ENCODE measurements around the gene PFDN4. TPM values are rescaled to one million over a fixed set of nuclear protein-coding genes. Genes with fewer than 3 reads are reported as not detected.
"Not testable (repeated sequence)": the region's sequence is repeated elsewhere in the genome, so short reads cannot be mapped to it uniquely, and the experiment has no call there.

The PFDN4 gene
- total and polyA plus RNA-seq, 10 donors, result 14.1 to 74.4 (median 58.0) TPM

DNA sequence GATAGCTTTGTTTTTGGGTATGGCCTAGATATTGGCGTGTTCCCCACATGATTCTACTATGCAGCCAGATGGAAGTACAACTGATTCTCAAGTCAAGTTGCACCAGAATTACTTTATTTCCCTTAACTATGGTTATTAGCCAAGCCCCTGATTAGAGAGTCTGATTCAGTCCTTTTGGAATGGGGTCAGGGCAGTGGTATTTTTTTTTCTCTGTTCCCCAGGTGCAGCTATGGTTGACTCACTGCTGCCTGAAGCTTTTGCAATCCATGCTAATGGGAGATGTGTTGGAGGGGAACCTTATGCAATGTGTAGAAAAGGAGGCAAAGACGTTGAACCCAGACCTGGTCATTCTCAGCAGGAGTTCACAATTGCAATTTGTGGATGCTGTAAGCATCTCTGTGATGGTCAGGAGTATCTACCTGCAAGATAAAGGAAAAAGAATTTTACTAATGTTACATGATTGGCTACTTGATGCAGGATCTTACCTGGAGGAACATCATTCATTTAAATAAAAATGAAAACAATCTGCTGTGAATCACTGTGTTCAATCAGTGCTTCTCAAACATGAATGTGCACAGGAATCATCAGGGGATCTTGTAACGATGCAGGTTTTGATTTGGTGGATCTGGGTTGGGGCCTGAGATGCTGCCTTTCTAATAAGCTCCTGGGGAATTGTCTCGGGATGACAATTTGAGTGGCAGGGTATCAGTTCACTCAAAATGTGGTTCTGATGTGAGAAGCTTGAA is 49.4 kb downstream of the PFDN4 start:
- Histone ChIP-seq H3K9me3 (no peaks in the 10 kb centered on the region), H3K4me3 (no peak overlapping the region), H3K27ac (no peak overlapping the region), H3K4me1 (no peaks in the 10 kb centered on the region), H3K36me3 (no peaks in the 10 kb centered on the region), H3K27me3 (replicated peaks in 1 of 7) (no peaks in the 10 kb centered on the region)
- WGBS, 5 donors, result 63 to 79% (median 73%) methylated on average over 4 of the region's 4 CpGs
- TF ChIP-seq POLR2A (IDR thresholded peaks at IDR 0.05) (no peak), POLR2AphosphoS5 (IDR thresholded peaks at IDR 0.05) (no peak)
- TF ChIP-seq, protein P1, sequence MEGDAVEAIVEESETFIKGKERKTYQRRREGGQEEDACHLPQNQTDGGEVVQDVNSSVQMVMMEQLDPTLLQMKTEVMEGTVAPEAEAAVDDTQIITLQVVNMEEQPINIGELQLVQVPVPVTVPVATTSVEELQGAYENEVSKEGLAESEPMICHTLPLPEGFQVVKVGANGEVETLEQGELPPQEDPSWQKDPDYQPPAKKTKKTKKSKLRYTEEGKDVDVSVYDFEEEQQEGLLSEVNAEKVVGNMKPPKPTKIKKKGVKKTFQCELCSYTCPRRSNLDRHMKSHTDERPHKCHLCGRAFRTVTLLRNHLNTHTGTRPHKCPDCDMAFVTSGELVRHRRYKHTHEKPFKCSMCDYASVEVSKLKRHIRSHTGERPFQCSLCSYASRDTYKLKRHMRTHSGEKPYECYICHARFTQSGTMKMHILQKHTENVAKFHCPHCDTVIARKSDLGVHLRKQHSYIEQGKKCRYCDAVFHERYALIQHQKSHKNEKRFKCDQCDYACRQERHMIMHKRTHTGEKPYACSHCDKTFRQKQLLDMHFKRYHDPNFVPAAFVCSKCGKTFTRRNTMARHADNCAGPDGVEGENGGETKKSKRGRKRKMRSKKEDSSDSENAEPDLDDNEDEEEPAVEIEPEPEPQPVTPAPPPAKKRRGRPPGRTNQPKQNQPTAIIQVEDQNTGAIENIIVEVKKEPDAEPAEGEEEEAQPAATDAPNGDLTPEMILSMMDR (IDR thresholded peaks at IDR 0.05 in 8 of 11, conservative IDR thresholded peaks at IDR 0.05 in 3 of 11), result no peak
- no peak for DNase-seq
- intact Hi-C loops (cut with DNase I; ENCODE audit: low total_unique reads), result no loop called here

DNA sequence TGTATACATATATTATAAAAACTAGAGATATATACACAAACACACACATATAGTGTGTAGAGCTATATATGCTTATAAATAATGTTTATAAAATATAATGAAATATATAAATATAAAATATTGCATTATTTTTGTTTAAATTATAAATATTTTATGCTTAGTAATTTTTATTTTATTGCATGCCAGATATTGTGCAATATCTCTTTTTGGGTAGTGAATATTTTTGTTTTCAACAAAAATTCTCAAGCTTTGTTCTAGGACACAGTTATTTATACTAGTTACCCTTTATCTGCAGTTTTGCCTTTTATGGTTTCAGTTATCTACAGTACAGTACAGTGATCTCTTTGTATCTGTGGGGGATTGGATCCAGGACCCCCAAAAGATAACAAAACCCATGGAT is 52.2 kb downstream of the PFDN4 start:
- no peak for DNase-seq
- Histone ChIP-seq H3K36me3 (no peaks in the 10 kb centered on the region), H3K4me3 (no peak overlapping the region), H3K4me1 (no peaks in the 10 kb centered on the region), H3K9me3 (no peaks in the 10 kb centered on the region), H3K27ac (no peak overlapping the region), H3K27me3 (replicated peaks in 1 of 7) (no peaks in the 10 kb centered on the region)
- intact Hi-C loops (cut with DNase I; ENCODE audit: low total_unique reads), result no loop called here
- no peak for TF ChIP-seq POLR2AphosphoS5 (IDR thresholded peaks at IDR 0.05)
- TF ChIP-seq POLR2A (IDR thresholded peaks at IDR 0.05), result no peak
- TF ChIP-seq, protein P1 (IDR thresholded peaks at IDR 0.05 in 8 of 11, conservative IDR thresholded peaks at IDR 0.05 in 3 of 11), result no peak

DNA sequence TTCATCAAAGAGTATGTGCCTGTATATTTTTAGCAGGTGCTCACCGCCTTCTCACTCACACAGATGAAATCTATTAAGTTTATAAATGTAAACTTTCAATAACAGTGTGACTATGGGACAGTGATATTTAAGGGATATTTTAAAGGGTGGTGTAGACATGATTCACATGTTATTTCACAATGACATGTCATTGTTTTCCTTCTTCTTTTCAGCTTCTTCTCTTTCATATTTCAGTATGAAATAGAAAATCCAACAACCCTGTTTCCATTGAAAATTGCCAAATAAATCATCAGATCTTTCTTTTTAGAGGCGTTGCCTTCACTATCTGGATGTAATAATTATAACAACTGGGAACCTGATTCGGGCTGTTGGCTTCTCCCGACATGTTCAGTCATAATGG is 54.8 kb downstream of the PFDN4 start:
- 73 to 92% (median 83%) methylated on average over 4 of the region's 4 CpGs for WGBS, 5 donors
- no peak for DNase-seq
- H3K4me1 ChIP-seq, result peaks cover 0 to 7% (median 0%) of the 10 kb centered on the region in 6 donors
- peaks cover 0 to 9% (median 0%) of the 10 kb centered on the region in 7 donors for H3K27me3 ChIP-seq (replicated peaks in 1 of 7)
- no peaks in the 10 kb centered on the region for H3K36me3 ChIP-seq
- no peak overlapping the region for H3K4me3 ChIP-seq
- no peak overlapping the region for H3K27ac ChIP-seq
- intact Hi-C loops (cut with DNase I; ENCODE audit: low total_unique reads), result no loop called here
- no peaks in the 10 kb centered on the region for H3K9me3 ChIP-seq
- TF ChIP-seq, protein P1 (IDR thresholded peaks at IDR 0.05 in 8 of 11, conservative IDR thresholded peaks at IDR 0.05 in 3 of 11), result no peak
- TF ChIP-seq POLR2A (IDR thresholded peaks at IDR 0.05) (no peak), POLR2AphosphoS5 (IDR thresholded peaks at IDR 0.05) (no peak)

DNA sequence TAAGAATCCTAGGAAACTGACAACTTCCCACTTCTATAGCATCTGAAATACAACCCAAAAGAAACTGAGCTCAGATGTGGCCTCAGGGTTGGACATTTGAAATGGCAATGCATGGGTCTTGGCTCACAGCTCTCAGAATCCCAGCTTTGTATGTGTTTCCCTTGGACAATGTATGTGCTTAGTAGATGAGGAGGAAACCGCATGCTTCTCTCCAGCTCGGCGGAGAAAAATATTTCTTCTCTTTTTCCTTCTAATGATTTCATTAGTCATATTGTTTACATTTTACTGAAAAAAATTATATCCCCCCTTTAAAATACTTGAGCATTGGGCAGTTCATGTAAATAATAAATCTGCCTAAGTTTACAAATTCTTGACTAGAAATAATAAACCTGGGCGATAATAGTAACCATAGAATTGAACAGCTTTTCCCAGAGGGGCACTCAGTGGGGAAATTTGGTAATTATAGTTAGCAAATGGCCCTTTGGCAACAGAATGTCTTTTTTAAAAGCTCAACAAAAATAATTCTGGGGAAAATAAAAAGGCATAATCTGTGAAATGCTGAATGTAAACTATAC is 55.3 kb downstream of the PFDN4 start:
- TF ChIP-seq POLR2A (IDR thresholded peaks at IDR 0.05) (no peak), POLR2AphosphoS5 (IDR thresholded peaks at IDR 0.05) (no peak)
- TF ChIP-seq, protein P1 (IDR thresholded peaks at IDR 0.05 in 8 of 11, conservative IDR thresholded peaks at IDR 0.05 in 3 of 11), result no peak
- Histone ChIP-seq H3K4me1 (peaks cover 0 to 7% (median 0%) of the 10 kb centered on the region in 6 donors), H3K4me3 (no peak overlapping the region), H3K36me3 (no peaks in the 10 kb centered on the region), H3K27me3 (replicated peaks in 1 of 7) (peaks cover 0 to 9% (median 0%) of the 10 kb centered on the region in 7 donors), H3K27ac (no peak overlapping the region), H3K9me3 (no peaks in the 10 kb centered on the region)
- WGBS, 5 donors, result 79 to 94% (median 83%) methylated on average over 4 of the region's 4 CpGs
- intact Hi-C loops (cut with DNase I; ENCODE audit: low total_unique reads), result no loop called here
- no peak for DNase-seq

DNA sequence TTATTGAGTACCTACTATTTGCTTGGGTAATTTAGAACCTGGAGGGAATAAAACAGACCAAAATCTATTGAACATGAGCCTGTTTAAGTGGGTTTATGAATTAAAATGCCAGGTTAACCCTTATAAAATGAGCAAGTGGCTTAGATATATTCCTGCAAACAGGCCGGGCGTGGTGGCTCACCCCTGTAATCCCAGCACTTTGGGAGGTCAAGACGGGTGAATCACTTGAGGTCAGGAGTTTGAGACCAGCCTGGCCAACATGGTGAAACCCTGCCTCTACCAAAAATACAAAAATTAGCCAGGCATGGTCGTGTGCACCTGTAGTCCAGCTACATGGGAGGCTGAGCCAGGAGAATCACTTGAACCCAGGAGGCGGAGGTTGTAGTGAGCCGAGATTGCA is 57.9 kb downstream of the PFDN4 start:
- intact Hi-C loops (cut with DNase I; ENCODE audit: low total_unique reads); H3K36me3 ChIP-seq; DNase-seq; H3K27ac ChIP-seq; H3K4me3 ChIP-seq; H3K9me3 ChIP-seq: not testable (repeated sequence)
- 75 to 91% (median 80%) methylated on average over 6 of the region's 6 CpGs for WGBS, 5 donors
- peaks cover 0 to 12% (median 1%) of the 10 kb centered on the region in 6 donors for H3K4me1 ChIP-seq
- peaks cover 0 to 14% (median 0%) of the 10 kb centered on the region in 7 donors for H3K27me3 ChIP-seq (replicated peaks in 1 of 7)
